ENCODE measurements around the gene LSMEM2. TPM values are rescaled to one million over a fixed set of nuclear protein-coding genes. Genes with fewer than 3 reads are reported as not detected.

LSMEM2 gene
- total and polyA plus RNA-seq, 2 of the 8 experiments (the other 6 are each of a cell fraction or from before 2014, with no cell fraction given): 0.58 to 0.68 TPM

DNA sequence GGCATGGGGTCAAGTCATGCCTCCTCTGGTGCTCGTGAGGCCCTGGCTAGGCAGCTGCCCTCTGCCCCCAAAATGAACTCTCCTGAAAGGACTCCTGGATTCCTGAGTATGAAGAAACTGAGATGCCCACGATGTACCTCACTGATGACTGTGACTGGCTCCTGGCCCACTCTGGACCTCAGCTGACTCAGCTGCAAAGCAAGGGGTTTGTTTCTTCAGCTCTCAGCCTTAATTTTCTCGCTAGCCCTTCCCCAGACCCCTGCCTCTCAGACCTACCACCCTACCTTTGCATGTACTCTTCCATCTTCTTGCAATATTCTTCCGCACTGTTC lies 48.1 kb upstream of the LSMEM2 start:
- WGBS, 2 experiments (ENCODE audit: extremely low coverage in 1 of 2, insufficient coverage in 1 of 2, insufficient read length in 1 of 2, insufficient replicate concordance in 2 of 2, low coverage in 1 of 2, low lambda C conversion rate in 2 of 2, missing lambda C conversion rate in 1 of 2): 94% methylated on average over 4 of the region's 4 CpGs; no CpG with 5 or more reads in 1 of the 2 experiments
- Histone ChIP-seq H3K27ac (ENCODE audit: low read depth, low read length) (no peak overlapping the region), H3K27me3 (replicated peaks in 1 of 4; ENCODE audit: control insufficient read depth in 3 of 4, extremely low read depth in 1 of 4, insufficient read depth in 3 of 4, low read length in 3 of 4) (peaks cover 0 to 3% (median 1%) of the 10 kb centered on the region in 4 experiments; a peak in 4 of 7 replicates), H3K56ac (replicated peaks; ENCODE audit: insufficient read length, low read depth, low read length) (no peak overlapping the region), H4K20me1 (replicated peaks in 1 of 2; ENCODE audit: control insufficient read depth in 1 of 2, insufficient read depth in 2 of 2, low read length in 2 of 2) (peaks cover 0 to 3% of the 10 kb centered on the region in 2 experiments), H4K91ac (replicated peaks; ENCODE audit: insufficient read length, low read length) (no peak overlapping the region), H3K36me3 (ENCODE audit: control insufficient read depth in 2 of 4, insufficient read depth in 4 of 4, low read length in 3 of 4) (no peaks in the 10 kb centered on the region), H2AK5ac (ENCODE audit: low read depth, low read length) (no peak overlapping the region), H3K79me2 (ENCODE audit: control insufficient read depth in 1 of 2, insufficient read depth in 2 of 2, low read length in 2 of 2) (no peaks in the 10 kb centered on the region), H4K8ac (ENCODE audit: extremely low read depth, insufficient read depth, low read length) (no peak overlapping the region), H2BK12ac (ENCODE audit: low read depth, low read length) (no peak overlapping the region), H2BK20ac (ENCODE audit: low read length) (no peak overlapping the region), H3K18ac (ENCODE audit: extremely low read depth, low read length) (no peak overlapping the region), H3K4me3 (ENCODE audit: extremely low read depth in 1 of 4, insufficient read depth in 2 of 4, low read depth in 3 of 4, low read length in 4 of 4) (no peak overlapping the region), H2BK5ac (ENCODE audit: low read depth, low read length) (no peak overlapping the region), H3K23me2 (ENCODE audit: low read depth, low read length) (peaks cover 13% of the 10 kb centered on the region; the same call in 1 of the 2 replicates), H3K4me2 (ENCODE audit: insufficient read depth in 1 of 2, low read depth in 2 of 2, low read length in 2 of 2) (no peak overlapping the region), H2AFZ (ENCODE audit: low read length) (no peak overlapping the region), H2BK120ac (replicated peaks; ENCODE audit: low read depth, low read length) (no peak overlapping the region), H3K4me1 (replicated peaks in 1 of 4; ENCODE audit: control insufficient read depth in 3 of 4, insufficient read depth in 4 of 4, low read length in 3 of 4) (peaks cover 0 to 20% (median 8%) of the 10 kb centered on the region in 4 experiments; a peak in 6 of 7 replicates), H4K5ac (ENCODE audit: insufficient read length, low read depth, low read length) (no peak overlapping the region), H3K9ac (replicated peaks in 1 of 4; ENCODE audit: extremely low read depth in 1 of 4, low read depth in 3 of 4, low read length in 3 of 4) (no peak overlapping the region), H3K23ac (ENCODE audit: insufficient read length) (no peak overlapping the region), H3K9me3 (ENCODE audit: insufficient read depth in 2 of 2, low read depth in 1 of 2, low read length in 1 of 2) (no peaks in the 10 kb centered on the region), H3K79me1 (ENCODE audit: low read depth, low read length) (no peaks in the 10 kb centered on the region), H2BK15ac (ENCODE audit: low read length) (no peak overlapping the region), H3K4ac (replicated peaks; ENCODE audit: insufficient read length, low read depth, low read length) (no peak overlapping the region), H3K14ac (ENCODE audit: insufficient read length) (no peak overlapping the region)
- no peak for DNase-seq (ENCODE audit: low read depth in 1 of 2, low spot score in 2 of 2)
- CTCF ChIA-PET (ENCODE audit: partially characterized antibody): interaction anchor here (0.8 to 48.1 kb wide), 7 partner anchors 9 to 110 kb away, joined by 3 to 2149 read pairs (median 52); partner anchors contain the start of genes GNAI2, GNAT1, LSMEM2 and SEMA3B
- POLR2A ChIA-PET (ENCODE audit: partially characterized antibody): interaction anchor here (0.8 to 6.5 kb wide), 6 partner anchors 9 to 36 kb away, joined by 3 to 41 read pairs (median 4); no protein-coding TSS in a partner anchor
- FAIRE-seq: no peak
- TF ChIP-seq TBP (IDR thresholded peaks at IDR 0.05; ENCODE audit: low read depth, low read length) (no peak), SIRT6 (IDR thresholded peaks at IDR 0.05; ENCODE audit: low read length) (no peak), POU5F1 (IDR thresholded peaks at IDR 0.05; ENCODE audit: low read depth, low read length) (no peak), BRCA1 (IDR thresholded peaks at IDR 0.05; ENCODE audit: low read depth, low read length) (no peak), SIN3A (conservative IDR thresholded peaks at IDR 0.05 in 1 of 2, IDR thresholded peaks at IDR 0.05 in 1 of 2; ENCODE audit: low read depth in 1 of 2, low read length in 2 of 2) (no peak), RBBP5 (IDR thresholded peaks at IDR 0.05; ENCODE audit: borderline replicate concordance, low read depth, low read length) (no peak), TAF7 (optimal IDR thresholded peaks at IDR 0.05; ENCODE audit: borderline replicate concordance, low read depth, low read length) (no peak), ASH2L (IDR thresholded peaks at IDR 0.05; ENCODE audit: low read length) (no peak), MAFK (IDR thresholded peaks at IDR 0.05; ENCODE audit: low read depth, low read length) (no peak), RFX5 (IDR thresholded peaks at IDR 0.05; ENCODE audit: borderline replicate concordance, low read depth, low read length) (no peak)
- TF ChIP-seq, protein P1, sequence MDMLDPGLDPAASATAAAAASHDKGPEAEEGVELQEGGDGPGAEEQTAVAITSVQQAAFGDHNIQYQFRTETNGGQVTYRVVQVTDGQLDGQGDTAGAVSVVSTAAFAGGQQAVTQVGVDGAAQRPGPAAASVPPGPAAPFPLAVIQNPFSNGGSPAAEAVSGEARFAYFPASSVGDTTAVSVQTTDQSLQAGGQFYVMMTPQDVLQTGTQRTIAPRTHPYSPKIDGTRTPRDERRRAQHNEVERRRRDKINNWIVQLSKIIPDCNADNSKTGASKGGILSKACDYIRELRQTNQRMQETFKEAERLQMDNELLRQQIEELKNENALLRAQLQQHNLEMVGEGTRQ (IDR thresholded peaks at IDR 0.05; ENCODE audit: low read length): no peak
- TF ChIP-seq, protein P2, sequence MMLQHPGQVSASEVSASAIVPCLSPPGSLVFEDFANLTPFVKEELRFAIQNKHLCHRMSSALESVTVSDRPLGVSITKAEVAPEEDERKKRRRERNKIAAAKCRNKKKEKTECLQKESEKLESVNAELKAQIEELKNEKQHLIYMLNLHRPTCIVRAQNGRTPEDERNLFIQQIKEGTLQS (IDR thresholded peaks at IDR 0.05; ENCODE audit: insufficient read depth, low read depth, low read length): no peak
